ENCODE results near the gene FXYD4.
"Not testable (repeated sequence)": the region's sequence is repeated elsewhere in the genome, so short reads cannot be mapped to it uniquely, and the experiment has no call there.

The FXYD4 gene, protein sequence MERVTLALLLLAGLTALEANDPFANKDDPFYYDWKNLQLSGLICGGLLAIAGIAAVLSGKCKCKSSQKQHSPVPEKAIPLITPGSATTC

DNA sequence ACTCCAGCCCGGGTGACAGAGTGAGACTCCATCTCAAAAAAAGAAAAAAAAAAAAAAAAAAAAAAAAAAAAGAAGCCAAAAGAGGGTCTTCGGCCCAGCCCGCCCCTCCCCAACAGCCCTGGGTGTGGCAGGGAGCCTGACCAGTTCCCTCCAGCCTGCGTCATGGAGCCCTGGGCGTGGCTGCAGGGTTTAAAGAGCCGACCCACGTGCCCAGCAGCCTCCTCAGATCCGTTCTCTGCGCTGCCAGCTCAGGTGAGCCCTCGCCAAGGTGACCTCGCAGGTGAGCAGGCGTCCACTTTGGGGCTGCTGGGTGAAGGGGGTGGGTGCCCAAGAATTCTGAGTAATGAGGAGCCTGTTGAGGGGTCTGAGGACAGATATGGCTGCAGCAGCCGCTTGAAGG lies at the start of gene FXYD4:
FXYD4 (plus strand) TSS at position 219 of the 400 bp plus-strand sequence. CDS start 2,111 bp downstream, outside the sequence.
- Mint-ChIP-seq H3K36me3 (no peaks in the 10 kb centered on the region), H3K9me3 (no peaks in the 10 kb centered on the region), H3K4me3 (no peak within 1 kb of the TSS), H3K4me1 (no peaks in the 10 kb centered on the region), H3K27me3 (no peaks in the 10 kb centered on the region), H3K27ac (no peak within 1 kb of the TSS)
- ATAC-seq, result peak; percentile 18

- H3K9me3 Mint-ChIP-seq, result no peaks in the 10 kb centered on the region
- peak overlapping the region; percentile 6 for H3K4me3 Mint-ChIP-seq
Observed at GRCh38 chr10:43322331-43322730, 49.1 kb upstream of the FXYD4 start.

DNA sequence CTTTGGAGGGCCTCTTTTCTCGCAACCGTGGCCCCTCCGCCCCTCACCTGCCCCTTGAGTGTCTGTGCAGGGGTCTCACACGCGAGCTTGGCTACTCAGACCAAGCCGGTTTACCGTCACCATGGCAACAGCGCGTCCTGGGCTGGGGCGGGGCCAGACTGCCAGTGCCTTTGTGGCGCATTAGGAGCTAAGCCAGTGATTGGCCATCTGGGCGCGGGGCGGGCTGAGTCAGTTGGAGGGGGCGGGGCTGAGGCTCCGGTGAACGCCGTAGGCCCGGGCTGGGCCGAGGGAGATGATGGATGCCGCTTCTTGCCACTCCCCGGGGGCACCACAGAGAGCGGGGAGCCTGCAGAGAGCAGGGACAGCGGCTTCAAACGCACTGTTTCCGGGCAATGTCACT lies 48.7 kb upstream of the FXYD4 start:
- peak; percentile 82 for ATAC-seq
- Mint-ChIP-seq H3K36me3 (no peaks in the 10 kb centered on the region), H3K4me1 (peaks cover 14% of the 10 kb centered on the region), H3K9me3 (no peaks in the 10 kb centered on the region), H3K27me3 (peaks cover 53% of the 10 kb centered on the region), H3K27ac (peak overlapping the region; percentile 23), H3K4me3 (peak overlapping the region; percentile 19)

More at GRCh38 chr10:43322331-43322730, 49.1 kb upstream of the FXYD4 start:
- H3K27ac Mint-ChIP-seq, result peak overlapping the region; percentile 23
- no peaks in the 10 kb centered on the region for H3K36me3 Mint-ChIP-seq
- ATAC-seq, result no peak
- peaks cover 14% of the 10 kb centered on the region for H3K4me1 Mint-ChIP-seq
- peaks cover 52% of the 10 kb centered on the region for H3K27me3 Mint-ChIP-seq

DNA sequence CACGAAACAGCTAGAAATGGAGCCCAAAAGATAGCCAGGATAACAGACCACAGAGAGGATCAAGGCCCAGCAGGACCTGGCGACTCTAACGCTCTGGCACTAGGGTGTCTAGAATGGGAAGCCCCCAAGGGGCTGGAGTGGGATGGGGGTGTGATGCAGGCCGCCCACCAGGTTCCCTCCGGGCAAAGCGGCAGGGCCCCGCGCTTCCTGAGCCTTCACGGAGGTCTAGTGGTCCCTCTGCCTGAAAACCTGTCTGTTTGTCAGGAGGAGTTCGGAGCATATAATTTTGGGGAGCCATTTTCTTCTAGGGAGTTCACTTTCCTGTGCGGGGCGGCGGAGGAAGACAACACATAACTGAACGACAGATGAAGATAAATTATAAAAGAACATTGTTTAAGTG lies 48.2 kb upstream of the FXYD4 start:
- peaks cover 14% of the 10 kb centered on the region for H3K4me1 Mint-ChIP-seq
- no peaks in the 10 kb centered on the region for H3K9me3 Mint-ChIP-seq
- no peaks in the 10 kb centered on the region for H3K36me3 Mint-ChIP-seq
- H3K27me3 Mint-ChIP-seq, result peaks cover 58% of the 10 kb centered on the region
- peak overlapping the region; percentile 19 for H3K4me3 Mint-ChIP-seq
- no peak overlapping the region for H3K27ac Mint-ChIP-seq
- ATAC-seq, result no peak

- H3K9me3 Mint-ChIP-seq, result no peaks in the 10 kb centered on the region
- no peak overlapping the region for H3K27ac Mint-ChIP-seq
- ATAC-seq, result no peak
- peaks cover 14% of the 10 kb centered on the region for H3K4me1 Mint-ChIP-seq
- H3K27me3 Mint-ChIP-seq, result peaks cover 52% of the 10 kb centered on the region
- H3K36me3 Mint-ChIP-seq, result no peaks in the 10 kb centered on the region
- no peak overlapping the region for H3K4me3 Mint-ChIP-seq
Observed at GRCh38 chr10:43324876-43325275, 46.6 kb upstream of the FXYD4 start.

DNA sequence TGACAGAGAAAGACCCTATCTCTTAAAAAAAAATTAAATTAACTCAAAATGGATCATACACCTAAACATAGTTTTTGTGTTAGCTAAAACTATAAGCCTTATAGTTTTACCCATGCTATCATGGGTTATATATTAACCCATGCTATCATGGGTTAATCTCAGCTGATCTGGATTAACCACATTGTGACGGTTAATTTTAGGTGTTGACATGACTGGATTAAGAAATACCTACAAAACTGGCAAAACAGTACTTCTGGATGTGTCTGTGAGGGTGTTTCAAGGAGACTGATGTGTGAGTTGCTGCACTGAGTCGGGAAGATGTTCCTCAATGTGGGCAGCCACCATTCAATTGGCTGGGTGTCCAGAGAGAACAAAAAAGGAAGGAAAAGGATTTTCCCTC lies 44.3 kb upstream of the FXYD4 start:
- H3K36me3 Mint-ChIP-seq, result no peaks in the 10 kb centered on the region
- ATAC-seq, result no peak
- no peaks in the 10 kb centered on the region for H3K9me3 Mint-ChIP-seq
- peaks cover 30% of the 10 kb centered on the region for H3K27me3 Mint-ChIP-seq
- peaks cover 17% of the 10 kb centered on the region for H3K4me1 Mint-ChIP-seq
- H3K27ac Mint-ChIP-seq, result no peak overlapping the region
- no peak overlapping the region for H3K4me3 Mint-ChIP-seq

GRCh38 chr10:43327986-43328385 lies 43.5 kb upstream of the FXYD4 start:
- ATAC-seq, result no peak
- no peak overlapping the region for H3K27ac Mint-ChIP-seq
- H3K9me3 Mint-ChIP-seq, result no peaks in the 10 kb centered on the region
- no peak overlapping the region for H3K4me3 Mint-ChIP-seq
- H3K4me1 Mint-ChIP-seq, result peaks cover 9% of the 10 kb centered on the region
- peaks cover 22% of the 10 kb centered on the region for H3K27me3 Mint-ChIP-seq
- H3K36me3 Mint-ChIP-seq, result no peaks in the 10 kb centered on the region

- H3K4me3 Mint-ChIP-seq, H3K4me1 Mint-ChIP-seq, ATAC-seq, H3K9me3 Mint-ChIP-seq, H3K36me3 Mint-ChIP-seq, H3K27ac Mint-ChIP-seq: not testable (repeated sequence)
- peaks cover 14% of the 10 kb centered on the region for H3K27me3 Mint-ChIP-seq
Observed at GRCh38 chr10:43328810-43329209, 42.6 kb upstream of the FXYD4 start.

DNA sequence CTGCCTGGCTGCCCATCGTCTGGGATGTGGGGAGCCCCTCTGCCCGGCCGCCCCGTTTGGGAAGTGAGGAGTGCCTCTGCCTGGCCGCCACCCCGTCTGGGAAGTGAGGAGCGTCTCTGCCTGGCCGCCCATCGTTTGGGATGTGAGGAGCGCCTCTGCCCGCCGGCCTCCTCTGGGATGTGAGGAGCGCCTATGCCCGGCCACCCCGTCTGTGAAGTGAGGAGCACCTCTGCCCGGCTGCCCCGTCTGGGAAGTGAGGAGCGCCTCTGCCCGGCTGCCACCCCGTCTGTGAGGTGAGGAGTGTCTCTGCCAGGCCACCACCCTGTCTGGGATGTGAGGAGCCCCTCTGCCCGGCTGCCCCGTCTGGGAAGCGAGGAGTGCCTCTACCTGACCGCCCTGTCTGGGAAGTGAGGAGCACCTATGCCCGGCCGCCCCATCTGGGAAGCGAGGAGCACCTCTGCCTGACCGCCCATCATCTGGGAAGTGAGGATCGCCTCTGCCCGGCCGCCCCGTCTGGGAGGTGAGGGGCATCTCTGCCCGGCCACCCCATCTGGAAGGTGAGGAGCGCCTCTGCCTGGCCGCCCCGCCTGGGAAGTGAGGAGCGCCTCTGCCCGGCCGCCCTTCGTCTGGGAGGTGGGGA lies 42.1 kb upstream of the FXYD4 start:
- H3K4me3 Mint-ChIP-seq, H3K4me1 Mint-ChIP-seq, ATAC-seq, H3K9me3 Mint-ChIP-seq, H3K36me3 Mint-ChIP-seq, H3K27ac Mint-ChIP-seq: not testable (repeated sequence)
- peaks cover 14% of the 10 kb centered on the region for H3K27me3 Mint-ChIP-seq

GRCh38 chr10:43330049-43330823 lies 41.2 kb upstream of the FXYD4 start:
- not testable (repeated sequence) for H3K4me1 Mint-ChIP-seq, ATAC-seq, H3K36me3 Mint-ChIP-seq, H3K4me3 Mint-ChIP-seq, H3K27ac Mint-ChIP-seq, H3K9me3 Mint-ChIP-seq
- H3K27me3 Mint-ChIP-seq, result peaks cover 18% of the 10 kb centered on the region

DNA sequence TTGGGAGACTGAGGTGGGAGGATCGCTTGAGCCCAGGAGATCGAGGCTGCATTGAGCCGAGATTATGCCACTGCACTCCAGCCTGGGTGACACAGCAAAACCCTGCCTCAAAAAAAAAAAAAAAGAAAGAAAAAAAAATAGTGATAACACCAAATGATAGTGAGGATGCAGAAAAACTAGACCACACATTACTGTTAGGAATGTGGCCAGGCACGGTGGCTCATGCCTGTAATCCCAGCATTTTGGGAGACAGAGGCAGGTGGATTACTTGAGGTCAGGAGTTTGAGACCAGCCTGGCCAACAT lies 40.7 kb upstream of the FXYD4 start:
- not testable (repeated sequence) for H3K4me1 Mint-ChIP-seq, H3K36me3 Mint-ChIP-seq, H3K27ac Mint-ChIP-seq, H3K9me3 Mint-ChIP-seq, ATAC-seq, H3K4me3 Mint-ChIP-seq
- H3K27me3 Mint-ChIP-seq, result peaks cover 23% of the 10 kb centered on the region

GRCh38 chr10:43333653-43334052 lies 37.8 kb upstream of the FXYD4 start:
- Mint-ChIP-seq H3K27me3 (peaks cover 35% of the 10 kb centered on the region), H3K27ac (no peak overlapping the region), H3K9me3 (no peaks in the 10 kb centered on the region), H3K4me3 (no peak overlapping the region), H3K36me3 (no peaks in the 10 kb centered on the region), H3K4me1 (peaks cover 5% of the 10 kb centered on the region)
- no peak for ATAC-seq

DNA sequence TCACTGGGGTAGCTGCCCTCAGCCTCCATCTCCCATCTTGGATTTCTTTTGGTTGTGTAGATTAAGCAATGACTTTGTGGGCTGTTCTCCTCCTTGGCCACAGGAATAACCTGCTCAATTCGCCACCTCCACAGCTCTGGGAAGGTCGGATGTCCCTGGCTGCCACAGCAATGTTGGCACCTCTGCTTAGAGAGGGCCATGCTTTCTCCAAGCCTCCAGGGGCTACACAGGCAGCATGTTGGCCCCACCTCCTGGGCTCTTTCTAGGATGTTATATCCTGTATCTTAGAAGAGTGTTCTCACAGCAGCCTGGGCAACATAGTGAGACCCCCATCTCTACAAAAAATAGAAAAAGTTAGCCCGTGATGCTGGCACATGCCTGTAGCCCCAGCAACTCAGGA lies 35.4 kb upstream of the FXYD4 start:
- Mint-ChIP-seq H3K27me3 (peaks cover 52% of the 10 kb centered on the region), H3K4me1 (peaks cover 5% of the 10 kb centered on the region), H3K27ac (no peak overlapping the region), H3K36me3 (no peaks in the 10 kb centered on the region), H3K9me3 (no peaks in the 10 kb centered on the region), H3K4me3 (no peak overlapping the region)
- no peak for ATAC-seq

DNA sequence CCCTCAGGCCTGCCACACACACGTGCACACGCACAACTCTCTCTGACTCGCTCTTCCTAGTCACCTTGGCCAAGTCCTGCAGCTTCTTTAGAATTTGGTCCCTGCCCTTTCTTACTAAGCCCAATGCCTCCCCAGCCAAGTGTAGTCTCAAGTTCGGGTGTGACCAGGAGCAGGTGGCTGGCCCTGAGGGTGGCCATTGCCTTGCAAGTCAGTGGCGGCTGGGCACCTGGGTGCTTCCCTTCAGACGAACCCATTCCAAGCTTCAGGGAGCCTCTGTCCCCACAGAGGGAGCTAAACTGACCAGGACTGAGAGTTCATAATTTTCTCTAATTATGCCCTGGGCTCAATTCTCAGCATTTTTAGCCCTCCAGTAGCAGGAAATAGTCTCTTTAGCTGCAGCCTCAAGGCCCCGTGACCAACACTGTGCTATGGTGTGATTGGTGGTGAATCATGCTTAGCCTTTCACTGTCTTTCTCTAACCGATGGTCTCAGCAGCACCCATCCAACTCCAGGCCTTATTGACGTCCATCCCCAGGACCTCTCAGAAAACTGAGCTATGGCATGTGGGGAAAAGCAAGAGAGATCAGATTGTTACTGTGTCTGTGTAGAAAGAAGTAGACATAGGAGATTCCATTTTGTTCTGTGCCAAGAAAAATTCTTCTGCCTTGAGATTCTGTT lies 34.7 kb upstream of the FXYD4 start:
- Mint-ChIP-seq H3K27ac (no peak overlapping the region), H3K4me3 (no peak overlapping the region), H3K9me3 (no peaks in the 10 kb centered on the region), H3K4me1 (peaks cover 5% of the 10 kb centered on the region), H3K27me3 (peaks cover 52% of the 10 kb centered on the region), H3K36me3 (no peaks in the 10 kb centered on the region)
- no peak for ATAC-seq

DNA sequence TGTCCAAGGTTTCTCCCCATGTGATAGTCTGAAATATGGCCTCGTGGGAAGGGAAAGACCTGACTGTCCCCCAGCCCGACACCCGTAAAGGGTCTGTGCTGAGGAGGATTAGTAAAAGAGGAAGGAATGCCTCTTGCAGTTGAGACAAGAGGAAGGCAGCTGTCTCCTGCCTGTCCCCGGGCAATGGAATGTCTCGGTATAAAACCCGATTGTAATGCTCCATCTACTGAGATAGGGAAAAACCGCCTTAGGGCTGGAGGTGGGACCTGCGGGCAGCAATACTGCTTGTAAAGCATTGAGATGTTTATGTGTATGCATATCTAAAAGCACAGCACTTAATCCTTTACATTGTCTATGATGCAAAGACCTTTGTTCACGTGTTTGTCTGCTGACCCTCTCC lies 33.9 kb upstream of the FXYD4 start:
- not testable (repeated sequence) for H3K9me3 Mint-ChIP-seq, H3K4me3 Mint-ChIP-seq, ATAC-seq, H3K27ac Mint-ChIP-seq, H3K4me1 Mint-ChIP-seq, H3K36me3 Mint-ChIP-seq
- H3K27me3 Mint-ChIP-seq, result peaks cover 52% of the 10 kb centered on the region

DNA sequence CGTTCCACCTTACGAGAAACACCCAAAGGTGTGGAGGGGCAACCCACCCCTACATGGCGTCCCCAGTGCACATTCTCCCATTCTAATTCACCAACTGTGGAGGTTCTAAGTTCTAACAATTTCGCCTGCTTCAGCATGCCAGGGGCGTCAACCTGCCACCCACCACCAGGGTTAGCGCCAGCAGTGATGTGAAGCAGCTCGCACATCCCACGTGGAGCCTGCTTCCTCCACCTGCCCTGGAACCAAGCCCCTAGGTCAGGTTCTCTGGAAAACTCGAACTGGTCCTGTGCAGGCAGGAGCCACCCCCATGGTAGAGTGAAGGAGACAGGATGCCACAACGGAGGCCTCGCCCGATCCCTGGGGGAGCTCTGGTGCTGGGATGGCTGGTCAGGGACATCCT lies 33.3 kb upstream of the FXYD4 start:
- no peaks in the 10 kb centered on the region for H3K4me1 Mint-ChIP-seq
- no peak overlapping the region for H3K4me3 Mint-ChIP-seq
- no peaks in the 10 kb centered on the region for H3K36me3 Mint-ChIP-seq
- H3K27me3 Mint-ChIP-seq, result peaks cover 52% of the 10 kb centered on the region
- H3K27ac Mint-ChIP-seq, result no peak overlapping the region
- no peaks in the 10 kb centered on the region for H3K9me3 Mint-ChIP-seq
- ATAC-seq, result no peak

All from stimulated activated memory B cell treated with anti-CD40 and anti-IgM and Interleukin-4, amounts not matched to agents 10 μg/mL and 1 μg/mL and 100 μg/mL, for 72 hours (primary cell).